M059J (cell line): Measurements from ENCODE around the gene GPX4. TPM values are rescaled to one million over a fixed set of nuclear protein-coding genes. Genes with fewer than 3 reads are reported as not detected.

Experiments
- DNase-seq: peaks from one replicate; pipeline ENCODE4 v3.0.0-alpha.2; 2012; ENCODE audit warnings: low read depth
- total RNA-seq: library from RNA; depleted of rRNA; stranded (reverse); fragments of >200 nt; shearing (Covaris generic); gene quantifications from 2 replicates; pipeline ENCODE4 v1.2.3, GENCODE V29; 2014

The GPX4 gene
- total RNA-seq, 1 experiment from 2014 or later = 697 TPM

DNA sequence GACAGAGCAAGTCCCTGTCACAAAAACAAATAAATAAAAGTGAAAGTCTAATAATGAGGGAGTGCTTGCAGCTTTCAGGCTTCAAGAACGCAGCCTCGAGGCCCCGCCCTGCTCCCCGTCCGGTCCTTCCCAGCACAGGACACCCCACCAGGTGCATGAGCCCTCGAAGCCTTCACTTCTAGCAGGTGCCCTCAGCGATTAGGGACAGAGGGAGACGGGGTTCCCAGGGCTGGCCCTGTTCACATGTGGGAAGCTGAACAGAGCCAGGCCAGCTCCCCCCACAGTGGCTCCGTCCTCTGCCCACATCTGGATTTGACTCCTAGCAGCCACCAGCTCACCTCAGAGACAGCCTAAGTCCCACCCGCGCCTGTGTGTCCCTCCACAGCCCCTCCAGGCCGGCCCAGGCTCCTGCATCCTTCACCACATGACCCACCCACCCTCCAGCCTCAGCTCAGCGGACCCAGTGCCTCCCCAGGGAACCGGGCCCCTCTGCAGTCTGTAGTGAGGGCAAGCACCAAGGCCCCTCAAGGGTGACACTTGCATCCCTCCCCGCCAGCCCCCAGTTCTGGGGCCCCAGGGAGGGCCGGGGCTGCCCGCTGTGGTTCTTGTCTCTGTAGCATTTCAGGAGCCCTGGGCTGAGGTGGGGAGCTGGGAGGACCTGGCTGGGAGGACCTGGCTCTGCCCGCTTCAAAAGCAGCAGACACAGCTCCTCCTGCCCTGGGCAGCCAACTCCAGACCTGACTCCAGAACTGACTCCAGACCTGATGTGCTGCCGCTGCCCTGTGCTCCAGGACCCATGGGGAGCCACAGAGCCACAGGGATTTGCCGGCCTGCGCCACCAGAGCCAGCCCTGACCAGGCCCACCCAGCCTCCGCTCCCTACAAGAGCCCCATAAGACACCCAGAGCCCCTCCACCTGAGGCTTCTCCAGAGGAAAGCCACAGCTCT lies 27.2 kb downstream of the GPX4 start:
- DNase-seq = no peak

DNA sequence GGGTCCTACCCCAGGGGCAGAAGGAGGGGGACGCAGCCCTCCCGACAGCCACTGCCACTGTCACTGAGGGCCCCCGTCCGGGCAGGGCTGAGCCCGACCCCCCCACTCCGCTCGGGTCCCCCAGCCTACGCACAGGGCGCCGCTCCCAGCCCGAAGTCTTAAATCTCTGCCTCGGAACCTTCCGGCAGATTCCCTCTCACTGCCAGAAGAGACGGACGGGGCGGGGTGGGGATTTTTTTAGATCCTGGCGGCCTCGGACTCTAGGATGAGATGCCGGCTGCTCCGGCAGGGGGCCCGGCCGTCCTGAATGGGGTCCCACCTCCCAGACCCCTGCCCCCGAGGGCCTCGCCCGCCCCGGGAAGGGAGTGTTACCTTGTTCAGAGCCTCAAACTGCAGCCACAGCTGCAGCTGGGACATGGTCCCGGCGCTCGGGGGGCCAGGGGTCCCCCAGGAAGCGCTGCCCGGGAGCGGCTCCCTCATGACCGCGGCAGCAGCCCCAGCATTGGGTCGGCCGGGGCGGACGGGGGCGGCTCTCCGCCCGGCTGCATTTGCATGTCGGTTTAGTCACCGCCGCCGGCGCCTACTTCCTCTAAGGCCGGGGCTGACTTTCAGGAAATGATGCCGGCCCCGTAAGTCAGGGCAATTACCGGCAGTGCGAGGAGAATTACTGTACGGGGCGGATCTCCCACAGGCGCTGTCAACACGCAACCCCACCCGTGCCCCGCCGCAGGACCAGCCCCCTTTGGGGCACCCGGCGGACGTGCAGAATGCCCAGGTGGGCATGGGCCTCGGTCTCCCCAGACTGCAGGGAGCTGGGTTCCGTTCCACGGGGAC lies 28.1 kb downstream of the GPX4 start:
- DNase-seq = no peak

DNA sequence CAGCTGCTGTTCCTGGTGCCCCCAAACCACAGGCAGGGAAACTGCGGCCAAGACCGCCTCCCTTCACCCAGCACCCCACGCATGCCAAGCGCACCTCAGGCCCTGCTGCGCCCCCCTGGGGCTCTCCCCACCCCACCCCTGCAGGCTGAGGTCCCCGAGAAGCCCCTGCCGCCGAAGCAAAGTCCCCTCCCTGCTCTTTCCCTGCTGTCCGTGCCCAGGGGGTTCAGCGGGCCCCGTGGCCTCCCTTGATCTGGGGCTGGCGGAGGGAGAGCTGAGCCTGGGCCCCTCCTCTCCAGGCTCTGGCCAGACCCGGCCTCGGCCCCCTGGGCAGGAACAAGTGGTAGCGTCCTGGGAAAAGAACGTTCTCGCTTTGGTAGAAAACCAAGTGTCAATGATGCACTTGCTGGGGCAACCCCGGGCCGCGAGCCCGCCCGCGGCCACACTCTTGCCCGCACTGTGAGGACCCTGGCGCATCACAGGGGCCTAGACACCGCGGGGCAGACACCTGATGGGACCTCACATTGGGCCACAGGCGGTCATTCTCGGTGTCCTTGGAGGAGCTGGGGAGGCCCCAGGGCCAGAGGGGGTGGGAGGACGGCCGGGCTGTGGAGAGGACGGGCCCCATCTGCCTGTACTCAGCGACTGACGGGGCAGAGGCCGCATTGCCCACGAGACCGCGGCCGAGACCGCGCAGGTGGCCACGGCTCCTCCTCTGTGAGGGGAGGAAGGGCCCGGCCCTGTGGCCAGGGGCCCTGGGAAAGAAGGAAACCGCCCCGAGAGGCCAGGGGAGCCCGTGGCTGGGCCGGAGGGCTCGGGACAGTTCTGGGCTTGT lies 29.0 kb downstream of the GPX4 start:
- no peak for DNase-seq

DNA sequence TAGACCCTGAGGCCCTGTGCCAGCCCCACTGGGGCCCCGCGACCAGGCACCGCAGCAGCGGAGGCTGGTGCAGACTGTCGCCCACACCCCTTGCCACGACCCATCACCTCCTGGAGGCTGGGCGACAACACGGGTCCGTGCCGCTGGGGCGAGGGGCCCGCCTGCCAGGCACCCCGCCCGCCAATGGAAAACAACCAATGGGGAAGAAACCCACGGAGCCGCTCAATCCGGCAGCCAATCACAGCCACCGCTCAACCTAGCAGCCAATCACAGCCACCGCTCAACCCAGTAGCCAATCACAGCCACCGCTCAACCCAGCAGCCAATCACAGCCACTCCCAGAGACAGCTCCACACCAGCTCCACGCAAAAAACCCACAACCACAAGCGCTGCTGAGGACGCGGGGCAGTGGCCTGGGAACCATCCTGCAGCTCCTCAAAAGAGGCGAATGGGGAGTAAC lies 29.7 kb downstream of the GPX4 start:
- no peak for DNase-seq

DNA sequence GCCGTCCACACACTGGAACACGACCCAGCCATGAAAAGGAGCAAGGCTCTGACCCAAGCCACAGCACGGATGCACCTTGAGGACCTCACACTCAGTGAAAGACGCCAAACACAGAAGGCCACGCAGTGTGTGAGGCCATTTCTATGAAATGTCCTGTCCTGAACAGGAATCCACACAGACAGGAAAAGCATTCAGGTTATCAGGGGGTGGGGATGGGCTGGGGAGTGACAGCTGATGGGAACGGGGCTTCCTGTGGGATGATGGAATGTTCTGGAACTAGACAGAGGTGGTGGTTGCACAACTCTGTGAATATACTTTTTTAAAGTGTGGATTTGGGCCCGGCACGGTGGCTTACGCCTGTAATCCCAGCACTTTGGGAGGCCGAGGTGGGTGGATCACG lies 30.6 kb downstream of the GPX4 start:
- no peak for DNase-seq

DNA sequence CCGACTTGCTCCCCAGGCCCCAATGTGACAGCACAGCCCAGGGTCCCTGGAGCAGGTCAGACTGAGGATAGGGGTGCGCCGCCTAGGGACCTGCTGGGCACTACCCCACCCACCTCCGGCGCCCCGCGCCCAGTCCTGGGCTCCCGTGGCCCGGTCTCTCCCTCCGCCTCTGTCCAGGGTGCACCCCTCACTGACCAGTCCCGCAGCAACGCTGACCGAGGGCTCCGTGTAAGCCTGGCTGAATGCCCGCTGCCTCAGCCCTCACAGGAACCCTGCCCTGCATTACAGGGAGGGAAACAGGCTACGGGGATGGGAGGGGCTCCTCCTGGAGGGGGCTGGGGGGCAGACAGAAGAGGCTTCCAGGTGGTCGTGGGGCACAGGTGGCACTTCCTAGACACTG lies 31.7 kb downstream of the GPX4 start:
- DNase-seq = no peak

DNA sequence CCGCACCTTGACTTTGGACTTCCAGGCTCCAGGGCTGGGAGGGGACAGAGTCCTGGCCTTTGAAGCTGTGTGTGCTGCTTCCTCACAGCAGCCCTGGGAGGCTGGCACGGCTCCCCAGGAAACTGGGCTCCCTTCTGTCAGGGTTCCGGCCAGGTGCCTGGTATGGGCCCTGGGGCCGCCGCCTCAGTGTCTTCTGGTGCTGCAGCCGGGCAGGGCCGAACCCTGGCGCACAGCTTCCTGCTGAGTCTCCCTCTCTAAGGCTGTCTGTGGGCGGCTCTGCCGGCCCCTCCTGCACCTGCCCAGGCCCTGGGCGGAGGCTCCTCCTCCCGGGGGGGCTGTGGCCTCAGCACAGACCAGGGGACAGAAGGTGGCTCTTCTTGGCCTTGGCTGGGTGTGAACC lies 32.4 kb downstream of the GPX4 start:
- DNase-seq = no peak

DNA sequence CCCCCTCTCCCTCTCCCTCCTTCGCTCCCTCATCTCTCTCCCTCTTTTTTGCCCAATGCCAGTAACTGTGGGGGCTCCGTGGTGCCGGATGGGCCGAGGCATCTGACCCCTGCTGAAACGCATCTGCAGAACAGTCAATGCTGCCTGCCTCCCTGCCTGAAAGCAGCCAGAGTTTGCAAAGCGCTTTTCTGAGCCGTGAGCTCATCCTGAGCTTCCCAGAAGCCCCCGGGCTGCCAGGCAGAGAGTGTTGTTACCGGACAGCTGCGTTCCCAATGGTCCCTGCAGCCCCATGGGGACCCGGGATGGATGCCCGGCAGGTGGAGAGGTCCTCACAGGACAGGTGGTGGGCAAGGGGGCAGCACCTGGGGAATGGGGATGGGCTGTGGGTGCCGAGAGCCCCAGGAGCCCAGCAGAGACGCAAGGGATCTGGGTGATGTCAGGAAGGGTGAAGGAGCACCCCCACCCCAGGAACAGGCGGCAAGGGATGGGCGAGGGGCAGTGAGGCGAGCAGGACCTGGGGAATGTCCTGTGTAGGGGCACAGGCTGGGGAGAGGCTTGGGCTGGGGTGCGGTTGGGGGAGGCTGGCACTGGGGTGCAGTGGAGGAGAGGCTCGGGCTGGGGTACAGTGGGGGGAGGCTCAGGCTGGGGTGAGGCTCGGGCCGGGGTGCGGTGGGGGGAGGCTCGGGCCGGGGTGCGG lies 33.0 kb downstream of the GPX4 start:
- DNase-seq = no peak

DNA sequence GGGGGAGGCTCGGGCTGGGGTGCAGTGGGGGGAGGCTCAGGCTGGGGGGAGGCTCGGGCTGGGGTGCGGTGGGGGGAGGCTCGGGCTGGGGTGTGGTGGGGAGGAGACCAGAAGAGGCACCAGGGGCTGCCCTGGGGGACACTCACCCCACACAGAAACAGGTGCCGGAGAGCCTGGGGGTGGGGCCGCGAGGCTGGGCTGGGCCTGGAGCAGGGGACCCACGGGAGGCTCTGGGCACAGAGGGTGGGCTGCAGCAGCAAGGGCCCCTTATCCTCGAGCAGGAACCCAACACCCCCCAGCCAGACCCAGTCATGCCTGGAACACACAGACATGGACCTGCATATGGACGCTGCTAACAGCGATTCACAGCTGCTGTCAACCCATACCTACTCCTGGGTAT lies 34.3 kb downstream of the GPX4 start:
- no peak for DNase-seq

DNA sequence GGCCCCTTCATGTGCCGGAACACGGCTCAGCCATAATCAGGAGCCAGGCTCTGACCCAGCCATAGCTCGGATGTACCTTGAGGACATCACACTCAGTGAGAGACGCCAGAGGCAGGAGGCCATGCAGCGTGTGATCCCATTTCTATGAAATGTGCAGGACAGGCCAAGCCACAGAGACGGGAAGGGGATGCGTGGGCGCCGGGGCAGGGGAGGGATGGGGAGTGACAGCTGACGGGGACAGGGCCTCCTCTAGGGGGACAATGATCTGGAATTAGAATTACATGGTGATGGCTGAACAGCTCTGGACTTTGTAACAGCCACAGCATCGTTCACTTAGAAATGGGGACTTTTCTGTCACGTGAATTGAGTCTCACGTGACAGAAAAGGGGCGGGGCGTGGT lies 35.3 kb downstream of the GPX4 start:
- DNase-seq = no peak

DNA sequence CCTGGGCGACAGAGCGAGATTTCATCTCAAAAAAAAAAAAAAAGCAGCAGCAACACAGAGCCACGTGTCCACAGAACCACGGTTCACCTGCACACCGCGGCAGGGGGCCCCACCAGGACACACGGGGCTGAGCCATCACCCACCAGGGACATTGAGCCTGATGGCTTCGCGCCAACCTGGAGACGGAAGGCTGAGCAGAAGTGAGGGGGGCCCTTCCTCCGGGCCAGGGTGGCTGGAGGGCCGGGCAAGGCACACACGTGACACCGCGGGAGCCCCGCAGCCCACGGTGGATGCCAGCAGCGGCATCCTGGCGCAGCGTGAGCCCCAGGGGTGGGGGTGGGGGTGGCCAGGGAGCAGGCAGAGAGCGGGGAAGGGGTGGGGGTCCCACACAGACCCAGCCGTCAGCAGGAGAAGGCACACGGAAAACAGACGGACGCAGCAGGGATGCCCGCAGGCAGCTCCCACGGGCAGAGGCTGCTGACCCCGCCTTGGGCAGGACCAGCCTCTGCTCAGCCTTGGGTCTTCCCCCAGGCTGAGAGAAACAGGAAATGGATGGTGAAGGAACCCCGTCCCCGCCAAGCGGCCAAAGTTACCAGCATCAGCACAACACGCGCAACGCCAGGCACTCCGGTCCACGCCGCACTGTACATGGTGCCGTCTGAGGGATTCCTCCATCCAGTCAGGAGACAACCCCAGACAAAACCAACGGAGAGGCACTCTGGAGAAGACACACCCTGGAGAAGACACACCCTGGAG lies 36.7 kb downstream of the GPX4 start:
- no peak for DNase-seq

DNA sequence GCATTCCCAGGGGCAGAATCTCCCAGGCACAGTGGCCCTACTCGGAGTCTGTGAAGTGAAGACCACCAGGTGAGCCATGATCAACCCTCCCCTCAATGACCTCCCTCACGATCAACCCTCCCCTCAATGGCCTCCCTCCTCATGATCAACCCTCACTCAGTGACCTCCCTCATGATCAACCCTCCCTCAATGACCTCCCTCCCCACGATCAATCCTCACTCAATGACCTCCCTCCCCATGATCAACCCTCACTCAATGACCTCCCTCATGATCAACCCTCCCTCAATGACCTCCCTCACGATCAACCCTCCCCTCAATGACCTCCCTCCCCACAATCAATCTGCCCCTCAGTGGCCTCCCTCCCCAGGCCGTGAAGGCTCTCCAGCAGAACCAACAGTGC lies 38.1 kb downstream of the GPX4 start:
- no peak for DNase-seq

DNA sequence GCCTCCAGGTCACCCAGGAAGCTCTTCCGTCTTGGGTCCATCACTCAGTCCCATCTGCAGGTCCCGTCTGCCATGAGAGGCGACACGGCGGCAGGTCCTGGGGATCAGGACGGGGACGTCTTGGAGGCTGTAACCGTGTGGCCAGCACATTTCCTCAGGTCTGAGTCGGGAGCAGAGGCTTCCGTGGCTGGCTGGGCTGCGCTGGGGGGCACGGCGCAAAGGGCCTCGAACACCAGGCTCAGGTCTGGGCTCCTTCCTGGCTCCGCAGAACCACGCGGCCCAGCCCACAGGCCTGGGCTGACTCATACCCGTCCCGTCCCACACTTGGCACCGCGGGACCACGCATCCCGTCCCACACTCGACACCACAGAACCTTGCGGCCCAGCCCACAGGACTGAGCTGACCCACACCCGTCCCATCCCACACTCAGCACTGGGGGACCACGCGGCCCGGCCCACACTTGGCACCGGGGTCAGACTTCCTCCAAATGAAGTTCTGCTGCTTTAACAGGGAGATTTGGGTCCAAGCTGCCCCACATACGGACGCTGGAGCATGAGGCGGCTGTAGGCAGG lies 40.1 kb downstream of the GPX4 start:
- DNase-seq = no peak

DNA sequence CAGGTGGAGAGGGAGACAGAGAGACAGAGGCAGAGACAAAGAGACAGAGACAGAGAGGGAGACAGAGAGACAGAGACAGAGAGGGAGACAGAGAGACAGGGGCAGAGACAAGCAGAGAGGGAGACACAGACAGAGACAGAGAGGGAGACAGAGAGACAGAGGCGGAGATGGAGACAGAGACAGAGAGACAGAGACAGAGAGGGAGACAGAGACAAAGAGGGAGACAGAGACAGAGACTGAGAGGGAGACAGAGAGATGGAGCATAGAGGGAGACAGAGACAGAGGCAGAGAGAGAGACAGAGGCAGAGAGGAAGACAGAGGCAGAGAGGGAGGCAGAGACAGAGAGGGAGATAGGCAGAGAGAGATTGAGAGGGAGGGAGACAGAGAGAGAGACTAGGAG lies 40.9 kb downstream of the GPX4 start:
- DNase-seq = no peak

DNA sequence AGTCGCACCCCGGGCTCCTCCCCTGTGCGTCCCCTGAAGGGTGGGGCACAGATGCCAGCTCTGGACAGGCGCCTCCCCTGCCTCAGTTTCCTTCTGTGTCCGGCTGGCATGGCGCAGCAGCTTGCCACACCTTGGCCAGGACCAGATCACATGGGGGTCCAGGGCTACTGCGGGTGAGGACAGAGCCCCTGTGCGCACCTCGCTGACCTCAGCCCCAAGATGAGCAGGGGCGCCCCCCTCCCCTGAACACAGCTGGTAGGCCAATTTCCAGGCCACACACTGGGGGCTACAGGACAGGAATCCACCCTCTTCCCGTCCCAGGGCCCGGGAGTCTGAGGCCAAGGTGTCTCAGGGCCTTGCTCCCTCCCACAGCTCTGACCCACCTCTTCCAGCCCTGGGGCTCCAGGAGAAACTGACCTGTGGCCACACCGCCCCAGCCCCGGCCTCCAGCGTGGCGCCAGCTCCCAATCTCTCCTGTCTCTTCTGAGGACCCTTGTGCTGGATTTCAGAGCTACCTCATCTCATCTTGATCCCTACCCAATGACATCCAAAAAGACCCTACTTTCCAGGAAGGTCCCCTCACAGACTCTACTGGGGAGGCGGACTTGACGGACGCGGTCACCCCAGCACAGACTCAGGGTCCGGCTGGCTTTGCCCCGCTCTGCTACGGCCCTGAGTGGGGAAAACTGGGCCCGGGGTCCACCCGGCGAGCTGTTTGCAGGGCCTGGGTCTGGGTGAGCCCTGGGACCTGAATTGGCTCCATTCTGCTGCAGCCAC lies 42.0 kb downstream of the GPX4 start:
- no peak for DNase-seq

DNA sequence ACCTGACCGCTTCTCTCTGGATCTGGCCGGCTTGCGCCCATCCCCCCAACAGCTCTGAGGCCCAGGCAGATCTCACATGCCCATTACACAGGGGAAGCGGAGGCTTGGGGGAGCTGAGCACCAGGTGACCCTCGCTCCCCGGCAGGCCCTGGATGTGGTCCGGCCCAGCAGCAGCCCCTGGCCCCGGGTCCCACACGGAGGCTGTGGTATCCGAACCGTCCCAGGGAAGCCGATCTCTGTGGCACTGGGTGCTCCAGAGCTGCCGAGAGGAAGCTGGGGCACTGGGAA lies 42.6 kb downstream of the GPX4 start:
- DNase-seq = no peak

DNA sequence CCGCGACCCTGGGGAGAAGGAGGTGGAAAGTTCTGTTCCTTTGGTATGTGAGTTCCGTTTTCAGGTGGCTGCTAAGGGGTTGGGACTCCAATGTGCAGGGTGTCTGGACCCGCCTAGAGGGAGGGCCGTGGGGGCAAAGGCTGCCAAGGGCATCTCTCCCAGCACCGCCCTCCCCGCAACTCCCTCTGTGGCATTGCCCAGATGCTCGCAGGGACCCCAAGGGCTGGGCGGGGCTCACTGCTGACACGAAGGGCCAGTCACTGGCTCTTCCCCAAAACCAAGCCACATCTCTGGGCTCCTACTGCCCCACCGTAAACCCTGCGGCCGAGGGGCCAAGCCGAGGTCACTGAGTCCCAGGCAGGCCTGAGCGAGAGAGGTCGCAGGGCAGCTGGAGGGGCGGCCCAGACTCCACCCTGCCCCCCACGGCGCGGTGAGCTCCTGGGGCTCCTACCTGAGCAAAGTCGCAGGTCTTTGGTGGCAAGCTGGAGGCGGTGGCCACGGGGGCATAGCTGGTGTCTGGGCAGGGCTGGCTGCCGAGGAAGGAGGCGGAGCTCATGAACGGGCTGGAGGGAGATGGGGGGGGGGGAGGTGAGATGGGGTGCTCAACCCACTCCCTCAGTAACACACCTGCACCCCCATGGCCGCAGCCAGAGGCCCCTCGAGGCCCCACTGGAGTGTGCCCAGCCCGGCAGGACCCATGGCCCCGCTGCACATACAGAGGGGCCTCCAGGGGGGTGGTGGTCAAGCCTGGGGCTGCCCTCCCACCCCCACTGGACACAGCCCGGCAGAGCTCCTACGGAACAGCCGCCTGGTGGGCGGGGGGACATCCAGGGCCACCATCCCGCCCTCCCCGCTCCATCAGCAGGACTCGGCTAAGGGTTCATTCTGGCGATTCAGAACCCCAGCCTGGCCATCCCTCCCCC lies 43.3 kb downstream of the GPX4 start:
- no peak for DNase-seq

DNA sequence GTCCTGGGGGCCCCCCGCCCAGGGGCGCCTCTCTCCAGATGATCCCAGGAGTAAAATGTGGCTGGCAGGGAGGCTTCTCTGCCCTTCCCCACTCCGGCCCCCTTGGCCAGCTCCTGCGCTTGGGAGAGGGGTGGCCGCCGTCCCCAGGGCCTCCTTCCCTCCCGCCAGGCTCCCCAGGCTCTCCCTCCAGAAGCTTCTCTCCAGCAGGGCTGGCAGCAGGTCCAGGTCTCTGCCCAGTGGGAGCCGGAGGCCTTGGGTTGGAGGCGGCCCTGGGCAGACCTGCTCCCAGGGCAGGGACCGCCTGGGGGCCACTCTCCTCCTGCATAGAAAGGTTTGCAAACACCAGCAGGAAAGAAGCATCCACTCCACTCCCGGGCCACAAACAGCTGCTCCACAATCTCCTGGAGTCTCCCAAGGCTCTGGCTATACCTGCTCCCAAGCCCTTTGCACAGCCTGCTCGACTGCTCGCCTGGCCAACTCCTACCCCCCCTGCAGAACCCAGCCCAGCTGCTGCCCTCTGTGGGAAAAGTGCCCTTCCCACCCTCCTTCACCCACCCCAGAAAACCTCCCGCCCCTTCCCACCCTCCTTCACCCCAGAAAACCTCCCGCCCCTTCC lies 44.2 kb downstream of the GPX4 start:
- DNase-seq = no peak
